ENCODE data around the gene FAM237B. TPM values are rescaled to one million over a fixed set of nuclear protein-coding genes. Genes with fewer than 3 reads are reported as not detected.

The FAM237B gene
- total RNA-seq, 1 experiment from 2014 or later: not detected

DNA sequence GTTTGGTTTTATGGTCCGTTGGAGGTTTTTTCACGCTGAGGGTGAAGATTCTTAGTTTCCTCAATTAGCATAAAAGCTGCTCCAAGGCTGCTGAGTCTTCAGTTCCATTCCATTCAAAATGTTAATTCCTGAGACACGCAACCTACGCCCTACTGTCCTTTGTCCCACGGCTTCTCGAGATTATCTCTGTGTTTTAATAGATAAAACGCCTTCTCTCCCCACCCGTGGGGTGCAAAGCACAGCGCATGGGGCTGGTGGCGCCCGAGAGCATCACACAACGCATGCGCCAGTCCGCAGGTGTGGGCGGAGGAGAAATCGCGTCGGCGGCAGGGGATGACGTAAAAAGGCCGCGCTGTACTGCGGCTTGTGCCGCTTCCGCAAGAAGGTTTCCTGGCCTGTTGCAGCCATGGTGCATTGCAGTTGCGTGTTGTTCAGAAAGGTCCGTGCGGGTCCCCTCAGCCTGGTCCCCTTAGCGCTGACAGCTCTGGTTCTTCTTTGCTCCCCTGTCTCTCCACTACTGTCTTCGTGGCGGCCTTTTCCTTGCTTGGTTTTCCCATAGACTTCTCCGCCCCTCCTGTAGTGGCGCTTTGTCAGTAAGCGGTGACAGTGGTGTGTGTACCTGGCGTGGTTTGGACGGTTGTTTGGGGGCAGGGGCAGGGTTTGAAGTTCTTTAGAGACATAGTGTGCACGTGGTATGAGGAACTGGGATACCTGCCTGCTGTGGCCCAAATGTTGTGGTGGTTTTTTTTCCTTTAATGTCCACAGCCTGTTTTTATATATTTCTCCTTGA lies 25.4 kb upstream of the FAM237B start, which contains the start of gene GTPBP10:
TSS of gene GTPBP10 (plus strand) at position 381 of the 790 bp plus-strand sequence. CDS start at position 407, 26 bp downstream.
- intact Hi-C loops (cut with micrococcal nuclease): loop anchor here (1.0 to 2.0 kb wide), 3 partner anchors 38 to 80 kb away; partner anchors contain the start of gene CLDN12
- TF ChIP-seq, protein P1, sequence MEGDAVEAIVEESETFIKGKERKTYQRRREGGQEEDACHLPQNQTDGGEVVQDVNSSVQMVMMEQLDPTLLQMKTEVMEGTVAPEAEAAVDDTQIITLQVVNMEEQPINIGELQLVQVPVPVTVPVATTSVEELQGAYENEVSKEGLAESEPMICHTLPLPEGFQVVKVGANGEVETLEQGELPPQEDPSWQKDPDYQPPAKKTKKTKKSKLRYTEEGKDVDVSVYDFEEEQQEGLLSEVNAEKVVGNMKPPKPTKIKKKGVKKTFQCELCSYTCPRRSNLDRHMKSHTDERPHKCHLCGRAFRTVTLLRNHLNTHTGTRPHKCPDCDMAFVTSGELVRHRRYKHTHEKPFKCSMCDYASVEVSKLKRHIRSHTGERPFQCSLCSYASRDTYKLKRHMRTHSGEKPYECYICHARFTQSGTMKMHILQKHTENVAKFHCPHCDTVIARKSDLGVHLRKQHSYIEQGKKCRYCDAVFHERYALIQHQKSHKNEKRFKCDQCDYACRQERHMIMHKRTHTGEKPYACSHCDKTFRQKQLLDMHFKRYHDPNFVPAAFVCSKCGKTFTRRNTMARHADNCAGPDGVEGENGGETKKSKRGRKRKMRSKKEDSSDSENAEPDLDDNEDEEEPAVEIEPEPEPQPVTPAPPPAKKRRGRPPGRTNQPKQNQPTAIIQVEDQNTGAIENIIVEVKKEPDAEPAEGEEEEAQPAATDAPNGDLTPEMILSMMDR (conservative IDR thresholded peaks at IDR 0.05; ENCODE audit: low read depth, low read length): peak; percentile 74
- TF ChIP-seq EZH2phosphoT487 (IDR thresholded peaks at IDR 0.05; ENCODE audit: borderline replicate concordance, low read length) (no peak), EZH2 (IDR thresholded peaks at IDR 0.05; ENCODE audit: low read length, unreplicated experiment) (no peak)
- POLR2A ChIA-PET (ENCODE audit: unreplicated experiment): interaction anchor here (0.8 kb wide), 1 partner anchor 74 kb away, joined by 4 read pairs; no protein-coding TSS in a partner anchor
- Histone ChIP-seq H3K4me1 (ENCODE audit: insufficient read depth, low read length) (peaks cover 14% of the 10 kb centered on the region; the same call in 1 of the 2 replicates), H3K36me3 (ENCODE audit: low read depth, low read length) (no peaks in the 10 kb centered on the region), H3K9ac (ENCODE audit: low read length) (peak within 1 kb of the TSS; percentile 94), H3K79me2 (ENCODE audit: low read length) (peaks cover 47% of the 10 kb centered on the region), H2AFZ (ENCODE audit: low read length) (peak within 1 kb of the TSS; percentile 99), H3F3A (ENCODE audit: low read length, unreplicated experiment) (no peaks in the 10 kb centered on the region), H3K4me2 (ENCODE audit: low read length) (peak within 1 kb of the TSS; percentile 93), H3K9me3 (ENCODE audit: low read length) (no peaks in the 10 kb centered on the region), H4K20me1 (ENCODE audit: low read length) (no peaks in the 10 kb centered on the region), H3K9me2 (replicated peaks; ENCODE audit: low read length) (no peaks in the 10 kb centered on the region), H3K27me3 (ENCODE audit: low read length) (no peaks in the 10 kb centered on the region), H3K27ac (ENCODE audit: low read length) (peak within 1 kb of the TSS; percentile 64), H3K4me3 (ENCODE audit: low read length) (peak within 1 kb of the TSS; percentile 96)
- BruUV-seq (replicated peaks): TSS peak; percentile 79
- CTCF ChIA-PET: interaction anchor here (0.6 kb wide), 1 partner anchor 248 kb away, joined by 3 read pairs; no protein-coding TSS in a partner anchor
- DNase-seq (peak; percentile 95), ATAC-seq (peak; percentile 95)

DNA sequence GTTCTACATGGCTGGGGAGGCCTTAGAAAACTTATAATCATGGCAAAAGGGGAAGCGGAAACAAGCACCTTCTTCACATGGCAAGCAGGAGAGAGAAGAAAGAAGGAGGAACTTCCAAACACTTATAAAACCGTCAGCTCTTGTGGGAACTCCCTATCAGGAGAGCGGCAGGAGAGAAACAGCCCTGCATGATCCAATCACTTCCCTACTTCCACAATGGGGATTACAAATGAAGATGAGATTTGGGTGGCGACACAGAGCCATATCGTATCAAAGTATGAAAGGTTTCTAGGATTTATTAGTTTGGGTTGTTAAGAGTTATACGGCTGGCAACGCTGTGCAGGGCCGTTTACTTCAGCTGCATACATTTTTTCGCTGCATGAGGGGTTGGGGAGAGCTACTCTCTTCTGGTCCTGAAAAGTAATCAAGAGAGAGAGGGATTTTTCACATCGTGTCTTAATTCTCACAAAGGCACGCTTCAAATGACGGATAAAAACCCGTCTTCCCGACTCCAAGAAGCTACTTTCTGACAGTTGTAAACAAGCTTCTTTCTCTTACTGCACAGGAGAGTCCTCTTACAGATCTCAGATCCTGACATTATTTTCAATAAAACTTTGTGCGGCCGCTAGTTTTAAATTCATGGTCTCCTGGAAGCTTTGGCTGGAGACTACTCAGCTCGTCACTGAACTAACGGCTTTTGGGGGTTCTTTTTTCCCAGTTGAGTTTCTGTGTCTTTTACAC lies 24.7 kb upstream of the FAM237B start:
- H3K9me2 ChIP-seq (replicated peaks; ENCODE audit: low read length): no peaks in the 10 kb centered on the region
- ChIA-PET CTCF (interaction anchor here (0.6 to 1.1 kb wide), 3 partner anchors 33 to 249 kb away, joined by 3 read pairs; partner anchors contain the start of gene CLDN12), POLR2A (ENCODE audit: unreplicated experiment) (interaction anchor here (0.5 to 0.8 kb wide), 3 partner anchors 11 to 166 kb away, joined by 3 to 4 read pairs (median 4); no protein-coding TSS in a partner anchor)
- peak overlapping the region; percentile 93 for H3K4me2 ChIP-seq (ENCODE audit: low read length)
- DNase-seq (peak; percentile 37), ATAC-seq (peak; percentile 52)
- H3K9ac ChIP-seq (ENCODE audit: low read length): peak overlapping the region; percentile 94
- peaks cover 14% of the 10 kb centered on the region; the same call in 1 of the 2 replicates for H3K4me1 ChIP-seq (ENCODE audit: insufficient read depth, low read length)
- no peak overlapping the region for H3K27ac ChIP-seq (ENCODE audit: low read length)
- H3K79me2 ChIP-seq (ENCODE audit: low read length): peaks cover 42% of the 10 kb centered on the region
- TF ChIP-seq, protein P1 (conservative IDR thresholded peaks at IDR 0.05; ENCODE audit: low read depth, low read length): no peak
- TF ChIP-seq EZH2phosphoT487 (IDR thresholded peaks at IDR 0.05; ENCODE audit: borderline replicate concordance, low read length): no peak
- H3K36me3 ChIP-seq (ENCODE audit: low read depth, low read length): no peaks in the 10 kb centered on the region
- H3F3A ChIP-seq (ENCODE audit: low read length, unreplicated experiment): no peaks in the 10 kb centered on the region
- H2AFZ ChIP-seq (ENCODE audit: low read length): peak overlapping the region; percentile 99
- TSS peak; percentile 94 for BruUV-seq (replicated peaks)
- no peaks in the 10 kb centered on the region for H3K27me3 ChIP-seq (ENCODE audit: low read length)
- H4K20me1 ChIP-seq (ENCODE audit: low read length): no peaks in the 10 kb centered on the region
- intact Hi-C loops (cut with micrococcal nuclease): loop anchor here (1.0 to 2.0 kb wide), 3 partner anchors 39 to 81 kb away; partner anchors contain the start of gene CLDN12
- H3K4me3 ChIP-seq (ENCODE audit: low read length): peak overlapping the region; percentile 96
- no peaks in the 10 kb centered on the region for H3K9me3 ChIP-seq (ENCODE audit: low read length)

Data from PC-3 (cell line).